Measurements from ENCODE around the gene OSMR.
A peak's percentile ranks its signal among the peaks of the same experiment; 100 is the strongest.

The OSMR gene

DNA sequence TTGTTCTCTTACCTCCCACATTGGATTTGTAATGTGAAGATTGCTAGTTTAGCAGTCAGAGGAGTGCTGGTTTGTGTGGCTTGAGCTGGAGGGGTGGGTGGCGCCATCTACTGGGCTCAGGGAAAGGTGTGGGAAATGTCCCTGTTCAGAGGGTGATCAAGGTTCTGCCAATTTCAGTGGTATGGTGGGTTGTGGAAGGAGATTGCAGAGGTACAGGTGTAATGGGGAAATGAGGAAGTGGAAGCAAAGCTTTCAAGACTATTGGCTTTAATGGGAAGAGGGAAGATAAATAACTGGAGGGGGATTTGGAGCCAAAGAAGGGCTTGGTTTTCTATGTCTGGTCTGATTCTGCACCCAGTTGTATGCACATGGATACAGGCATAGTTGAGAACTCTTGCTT is 76.4 kb downstream of the OSMR start:
- H3K9me3 ChIP-seq (ENCODE audit: insufficient read depth, low read length, severe bottlenecking) = no peaks in the 10 kb centered on the region
- no peak overlapping the region for H3K9ac ChIP-seq (ENCODE audit: low read depth, low read length)
- TF ChIP-seq EZH2 (IDR thresholded peaks at IDR 0.05; ENCODE audit: borderline replicate concordance, low read depth, low read length, severe bottlenecking) = no peak
- peak; percentile 83 for TF ChIP-seq CTCF (IDR thresholded peaks at IDR 0.05; ENCODE audit: borderline replicate concordance, extremely low read depth, low read length, poor library complexity, severe bottlenecking)
- H4K20me1 ChIP-seq (ENCODE audit: insufficient read depth, low read length) = no peaks in the 10 kb centered on the region
- no peak overlapping the region for H3K4me3 ChIP-seq (ENCODE audit: low read depth in 1 of 2, low read length in 2 of 2)
- H2AFZ ChIP-seq (ENCODE audit: low read depth, low read length) = no peak overlapping the region
- no peaks in the 10 kb centered on the region for H3K36me3 ChIP-seq (ENCODE audit: insufficient read depth, low read length)
- peak; percentile 84 for ATAC-seq (ENCODE audit: insufficient read depth, low read depth)
- H3K79me2 ChIP-seq (ENCODE audit: insufficient read depth, low read length) = no peaks in the 10 kb centered on the region
- no peaks in the 10 kb centered on the region for H3K4me1 ChIP-seq (ENCODE audit: insufficient read depth, low read length)
- DNase-seq = peak; percentile 51
- no peak overlapping the region for H3K4me2 ChIP-seq (ENCODE audit: insufficient read depth, low read length)
- peaks cover 4% of the 10 kb centered on the region for H3K27me3 ChIP-seq (ENCODE audit: insufficient read depth, low read length, poor library complexity)
- H3K27ac ChIP-seq (ENCODE audit: low read length) = no peak overlapping the region

GRCh38 chr5:38923661-38924451 is 78.0 kb downstream of the OSMR start:
- H3K9ac ChIP-seq (ENCODE audit: low read depth, low read length) = no peak overlapping the region
- no peaks in the 10 kb centered on the region for H3K4me1 ChIP-seq (ENCODE audit: insufficient read depth, low read length)
- H3K79me2 ChIP-seq (ENCODE audit: insufficient read depth, low read length) = no peaks in the 10 kb centered on the region
- H3K4me2 ChIP-seq (ENCODE audit: insufficient read depth, low read length) = no peak overlapping the region
- no peak overlapping the region for H2AFZ ChIP-seq (ENCODE audit: low read depth, low read length)
- no peaks in the 10 kb centered on the region for H4K20me1 ChIP-seq (ENCODE audit: insufficient read depth, low read length)
- no peak overlapping the region for H3K27ac ChIP-seq (ENCODE audit: low read length)
- ATAC-seq (ENCODE audit: insufficient read depth, low read depth) = no peak
- no peaks in the 10 kb centered on the region for H3K36me3 ChIP-seq (ENCODE audit: insufficient read depth, low read length)
- no peaks in the 10 kb centered on the region for H3K9me3 ChIP-seq (ENCODE audit: insufficient read depth, low read length, severe bottlenecking)
- H3K4me3 ChIP-seq (ENCODE audit: low read depth in 1 of 2, low read length in 2 of 2) = no peak overlapping the region
- H3K27me3 ChIP-seq (ENCODE audit: insufficient read depth, low read length, poor library complexity) = peaks cover 4% of the 10 kb centered on the region
- DNase-seq = no peak
- TF ChIP-seq CTCF (IDR thresholded peaks at IDR 0.05; ENCODE audit: borderline replicate concordance, extremely low read depth, low read length, poor library complexity, severe bottlenecking) (no peak), EZH2 (IDR thresholded peaks at IDR 0.05; ENCODE audit: borderline replicate concordance, low read depth, low read length, severe bottlenecking) (no peak)

GRCh38 chr5:38925154-38925925 is 79.5 kb downstream of the OSMR start:
- Histone ChIP-seq H3K36me3 (ENCODE audit: insufficient read depth, low read length) (no peaks in the 10 kb centered on the region), H3K4me1 (ENCODE audit: insufficient read depth, low read length) (no peaks in the 10 kb centered on the region), H2AFZ (ENCODE audit: low read depth, low read length) (no peak overlapping the region), H3K79me2 (ENCODE audit: insufficient read depth, low read length) (no peaks in the 10 kb centered on the region), H3K27ac (ENCODE audit: low read length) (no peak overlapping the region), H4K20me1 (ENCODE audit: insufficient read depth, low read length) (no peaks in the 10 kb centered on the region), H3K9ac (ENCODE audit: low read depth, low read length) (no peak overlapping the region), H3K4me3 (ENCODE audit: low read depth in 1 of 2, low read length in 2 of 2) (no peak overlapping the region), H3K4me2 (ENCODE audit: insufficient read depth, low read length) (no peak overlapping the region), H3K9me3 (ENCODE audit: insufficient read depth, low read length, severe bottlenecking) (no peaks in the 10 kb centered on the region), H3K27me3 (ENCODE audit: insufficient read depth, low read length, poor library complexity) (peaks cover 4% of the 10 kb centered on the region)
- no peak for ATAC-seq (ENCODE audit: insufficient read depth, low read depth)
- no peak for DNase-seq
- TF ChIP-seq CTCF (IDR thresholded peaks at IDR 0.05; ENCODE audit: borderline replicate concordance, extremely low read depth, low read length, poor library complexity, severe bottlenecking) = no peak
- no peak for TF ChIP-seq EZH2 (IDR thresholded peaks at IDR 0.05; ENCODE audit: borderline replicate concordance, low read depth, low read length, severe bottlenecking)

Data from DND-41 (cell line).